GM12801 (cell line): Measurements from ENCODE around the gene TULP3.

ENCODE experiments used
- TF ChIP-seq, protein P1 (sequence below): IDR thresholded peaks from one replicate; pipeline ENCODE4 v1.5.1; 2011; ENCODE audit warnings: control low read depth; ENCODE audit not compliant: insufficient read length; ENCODE audit errors: extremely low read depth

Gene TULP3

GRCh38 chr12:2963154-2963759 lies 72.6 kb downstream of the TULP3 start:
- TF ChIP-seq, protein P1, sequence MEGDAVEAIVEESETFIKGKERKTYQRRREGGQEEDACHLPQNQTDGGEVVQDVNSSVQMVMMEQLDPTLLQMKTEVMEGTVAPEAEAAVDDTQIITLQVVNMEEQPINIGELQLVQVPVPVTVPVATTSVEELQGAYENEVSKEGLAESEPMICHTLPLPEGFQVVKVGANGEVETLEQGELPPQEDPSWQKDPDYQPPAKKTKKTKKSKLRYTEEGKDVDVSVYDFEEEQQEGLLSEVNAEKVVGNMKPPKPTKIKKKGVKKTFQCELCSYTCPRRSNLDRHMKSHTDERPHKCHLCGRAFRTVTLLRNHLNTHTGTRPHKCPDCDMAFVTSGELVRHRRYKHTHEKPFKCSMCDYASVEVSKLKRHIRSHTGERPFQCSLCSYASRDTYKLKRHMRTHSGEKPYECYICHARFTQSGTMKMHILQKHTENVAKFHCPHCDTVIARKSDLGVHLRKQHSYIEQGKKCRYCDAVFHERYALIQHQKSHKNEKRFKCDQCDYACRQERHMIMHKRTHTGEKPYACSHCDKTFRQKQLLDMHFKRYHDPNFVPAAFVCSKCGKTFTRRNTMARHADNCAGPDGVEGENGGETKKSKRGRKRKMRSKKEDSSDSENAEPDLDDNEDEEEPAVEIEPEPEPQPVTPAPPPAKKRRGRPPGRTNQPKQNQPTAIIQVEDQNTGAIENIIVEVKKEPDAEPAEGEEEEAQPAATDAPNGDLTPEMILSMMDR: no peak

- TF ChIP-seq, protein P1: no peak
These were observed 73.1 kb downstream of the TULP3 start for GRCh38 chr12:2963760-2964292.

GRCh38 chr12:2967651-2968050 lies 77.0 kb downstream of the TULP3 start:
- TF ChIP-seq, protein P1: no peak

DNA sequence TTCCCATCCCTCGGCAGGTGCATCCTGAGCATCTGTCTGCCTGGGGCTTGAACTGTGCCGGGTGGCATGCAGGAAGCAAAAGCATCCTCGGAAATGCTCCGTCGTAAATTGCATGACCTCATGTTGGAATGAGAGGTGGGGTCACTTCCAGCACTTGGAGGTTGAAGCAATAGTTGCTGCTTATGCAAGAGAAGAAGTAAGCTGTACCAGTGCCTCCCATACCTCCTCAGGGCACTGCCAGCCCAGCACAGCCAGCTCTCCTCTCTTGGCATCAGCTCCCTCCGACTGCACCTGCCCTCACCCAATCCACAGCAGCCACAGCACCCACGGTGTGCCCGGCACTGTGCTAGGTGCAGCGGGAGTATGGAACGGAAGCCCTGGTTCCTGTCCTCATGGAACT lies 80.1 kb downstream of the TULP3 start:
- TF ChIP-seq, protein P1: no peak

DNA sequence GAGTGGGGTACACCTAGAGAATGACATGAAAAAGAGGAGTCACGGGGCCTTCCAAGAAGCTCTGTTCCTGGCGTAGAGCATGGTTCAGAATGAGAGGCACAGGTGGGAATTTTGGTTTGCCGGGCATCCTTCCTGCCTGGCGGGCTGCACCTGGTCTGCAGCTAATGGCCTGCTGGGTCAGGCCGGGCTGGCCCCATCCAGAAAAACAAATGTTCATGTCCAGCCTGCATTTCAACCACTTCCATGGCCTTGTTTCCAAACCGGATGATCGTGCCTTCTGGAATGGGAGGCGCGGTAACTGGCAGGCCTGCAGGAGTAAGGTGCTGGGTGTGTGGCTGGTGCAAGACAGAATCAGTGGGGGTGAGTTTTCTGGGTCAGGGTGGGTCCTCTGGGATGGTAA lies 82.9 kb downstream of the TULP3 start:
- TF ChIP-seq, protein P1: no peak

- TF ChIP-seq, protein P1: no peak
These were observed 83.9 kb downstream of the TULP3 start for GRCh38 chr12:2974560-2974971.

GRCh38 chr12:2976581-2976996 lies 85.9 kb downstream of the TULP3 start:
- TF ChIP-seq, protein P1: no peak
